GM18907 (cell line): Measurements from ENCODE around the gene DBN1.
A peak's percentile ranks its signal among the peaks of the same experiment; 100 is the strongest.

Source experiments
- ATAC-seq: cut with Tn5 transposase; IDR thresholded peaks from one replicate; pipeline ENCODE4 v1.9.1; 2021; ENCODE audit warnings: mild to moderate bottlenecking, moderate library complexity; ENCODE audit not compliant: unreplicated experiment

The DBN1 gene

GRCh38 chr5:177457852-177458681, 15.4 kb downstream of the DBN1 start:
- no peak for ATAC-seq

- ATAC-seq: peak; percentile 41
Observed at GRCh38 chr5:177456976-177457851, 16.2 kb downstream of the DBN1 start.

- ATAC-seq: no peak
Observed at GRCh38 chr5:177456591-177456964, 16.9 kb downstream of the DBN1 start.

GRCh38 chr5:177455661-177456590, 17.5 kb downstream of the DBN1 start:
- peak; percentile 15 for ATAC-seq

- ATAC-seq: peak; percentile 60
Observed at GRCh38 chr5:177455036-177455660, 18.3 kb downstream of the DBN1 start.

- ATAC-seq: peak; percentile 47
Observed at GRCh38 chr5:177454397-177455035, 18.9 kb downstream of the DBN1 start.

- ATAC-seq: peak; percentile 7
Observed at GRCh38 chr5:177453852-177454396, 19.5 kb downstream of the DBN1 start.

- ATAC-seq: no peak
Observed at GRCh38 chr5:177452688-177453638, 20.5 kb downstream of the DBN1 start.

GRCh38 chr5:177450667-177451424, 22.6 kb downstream of the DBN1 start:
- ATAC-seq: no peak

GRCh38 chr5:177449140-177450061, 24.0 kb downstream of the DBN1 start:
- ATAC-seq: no peak

- ATAC-seq: no peak
Observed at GRCh38 chr5:177448244-177448950, 25.0 kb downstream of the DBN1 start.

- ATAC-seq: no peak
Observed at GRCh38 chr5:177447611-177448243, 25.7 kb downstream of the DBN1 start.

- peak; percentile 25 for ATAC-seq
Observed at GRCh38 chr5:177447066-177447610, 26.3 kb downstream of the DBN1 start.

- ATAC-seq: peak; percentile 40
Observed at GRCh38 chr5:177446200-177447065, 27.0 kb downstream of the DBN1 start, which contains the start of gene PRR7. PRR7 (plus strand) TSS chr5:177446814; CDS start chr5:177455068, 8,254 bp downstream.
